ENCODE results near the gene WBP2. TPM values are rescaled to one million over a fixed set of nuclear protein-coding genes. Genes with fewer than 3 reads are reported as not detected.
"Not testable (repeated sequence)": the region's sequence is repeated elsewhere in the genome, so short reads cannot be mapped to it uniquely, and the experiment has no call there.

Gene WBP2
- total and polyA plus RNA-seq, 5 donors from 2014 or later = 77.7 to 118 (median 92.2) TPM

DNA sequence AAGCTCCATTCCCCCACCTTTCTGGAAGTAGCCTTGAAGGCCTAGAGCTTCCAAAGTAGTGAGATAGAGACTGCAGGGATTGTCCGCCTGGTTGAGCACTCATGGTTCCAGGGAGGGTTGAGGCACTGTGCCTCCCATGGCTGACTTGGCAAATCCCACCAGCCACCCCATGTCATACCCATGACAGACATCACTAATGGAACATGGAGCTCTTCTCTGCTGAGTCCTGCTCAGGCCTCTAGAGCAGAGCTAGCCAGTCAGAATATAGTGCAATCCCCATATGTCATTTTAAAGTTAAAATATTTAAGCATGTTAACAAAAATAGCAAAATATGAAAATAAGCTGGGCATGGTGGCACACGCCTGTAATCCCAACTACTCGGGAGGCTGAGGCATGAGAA lies 39.7 kb downstream of the WBP2 start:
- Mint-ChIP-seq H3K36me3 (peaks cover 7% of the 10 kb centered on the region), H3K27ac (no peak overlapping the region), H3K9me3 (no peaks in the 10 kb centered on the region), H3K4me3 (no peak overlapping the region), H3K27me3 (no peaks in the 10 kb centered on the region), H3K4me1 (no peaks in the 10 kb centered on the region)
- H3K27ac ChIP-seq (ENCODE audit: insufficient read depth, low read length, poor library complexity, severe bottlenecking) = no peak overlapping the region
- no peak for ATAC-seq (ENCODE audit: low read depth in 2 of 2)
- no peaks in the 10 kb centered on the region for H3K9me3 ChIP-seq (ENCODE audit: control insufficient read depth in 2 of 2, low read length in 2 of 2)
- no peaks in the 10 kb centered on the region for H3K4me1 ChIP-seq (ENCODE audit: control insufficient read depth, insufficient read depth, low read length, poor library complexity, severe bottlenecking)
- H3K4me3 ChIP-seq (ENCODE audit: low read depth, low read length) = no peak overlapping the region
- H3K27me3 ChIP-seq (ENCODE audit: control insufficient read depth, insufficient read depth, low read length) = no peaks in the 10 kb centered on the region
- no peak for DNase-seq
- peaks cover 71% of the 10 kb centered on the region for H3K36me3 ChIP-seq (ENCODE audit: control insufficient read depth, insufficient read depth, low read length)

- peaks cover 71% of the 10 kb centered on the region for H3K36me3 ChIP-seq (ENCODE audit: control insufficient read depth, insufficient read depth, low read length)
- Mint-ChIP-seq H3K4me1 (no peaks in the 10 kb centered on the region), H3K9me3 (no peaks in the 10 kb centered on the region), H3K36me3 (peaks cover 7% of the 10 kb centered on the region), H3K27ac (peak overlapping the region in 1 of 3 donors; percentile 95), H3K27me3 (no peaks in the 10 kb centered on the region), H3K4me3 (no peak overlapping the region)
- DNase-seq (no peak), ATAC-seq (ENCODE audit: low read depth in 2 of 2) (no peak)
- no peaks in the 10 kb centered on the region for H3K27me3 ChIP-seq (ENCODE audit: control insufficient read depth, insufficient read depth, low read length)
- H3K4me3 ChIP-seq (ENCODE audit: low read depth, low read length) = no peak overlapping the region
- H3K4me1 ChIP-seq (ENCODE audit: control insufficient read depth, insufficient read depth, low read length, poor library complexity, severe bottlenecking) = no peaks in the 10 kb centered on the region
- no peak overlapping the region for H3K27ac ChIP-seq (ENCODE audit: insufficient read depth, low read length, poor library complexity, severe bottlenecking)
- no peaks in the 10 kb centered on the region for H3K9me3 ChIP-seq (ENCODE audit: control insufficient read depth in 2 of 2, low read length in 2 of 2)
Measured at GRCh38 chr17:75814900-75815373, 40.2 kb downstream of the WBP2 start.

DNA sequence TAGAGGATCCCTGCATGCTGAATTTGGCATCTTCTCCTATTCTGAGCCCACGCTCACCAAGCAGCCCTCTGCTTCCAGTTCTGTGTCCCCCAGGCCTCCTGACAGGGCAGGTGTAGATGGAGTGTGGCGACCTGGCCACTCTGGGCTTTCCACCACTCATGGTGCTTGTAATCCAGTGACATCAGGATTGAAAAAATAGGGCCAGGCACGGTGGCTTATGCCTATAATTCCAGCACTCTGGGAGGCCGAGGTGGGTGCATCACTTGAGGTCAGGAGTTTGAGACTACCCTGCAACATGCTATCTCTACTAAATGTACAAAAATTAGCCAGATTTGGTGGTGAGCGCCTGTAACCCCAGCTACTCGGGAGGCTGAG lies 41.1 kb downstream of the WBP2 start:
- ATAC-seq (ENCODE audit: low read depth in 2 of 2) = no peak
- Histone ChIP-seq H3K27me3 (ENCODE audit: control insufficient read depth, insufficient read depth, low read length) (no peaks in the 10 kb centered on the region), H3K4me3 (ENCODE audit: low read depth, low read length) (no peak overlapping the region), H3K27ac (ENCODE audit: insufficient read depth, low read length, poor library complexity, severe bottlenecking) (no peak overlapping the region), H3K9me3 (ENCODE audit: control insufficient read depth in 2 of 2, low read length in 2 of 2) (no peaks in the 10 kb centered on the region), H3K36me3 (ENCODE audit: control insufficient read depth, insufficient read depth, low read length) (peaks cover 66% of the 10 kb centered on the region), H3K4me1 (ENCODE audit: control insufficient read depth, insufficient read depth, low read length, poor library complexity, severe bottlenecking) (no peaks in the 10 kb centered on the region)
- DNase-seq = no peak
- Mint-ChIP-seq H3K9me3 (no peaks in the 10 kb centered on the region), H3K27ac (no peak overlapping the region), H3K27me3 (no peaks in the 10 kb centered on the region), H3K4me1 (no peaks in the 10 kb centered on the region), H3K4me3 (no peak overlapping the region), H3K36me3 (peaks cover 2% of the 10 kb centered on the region)

DNA sequence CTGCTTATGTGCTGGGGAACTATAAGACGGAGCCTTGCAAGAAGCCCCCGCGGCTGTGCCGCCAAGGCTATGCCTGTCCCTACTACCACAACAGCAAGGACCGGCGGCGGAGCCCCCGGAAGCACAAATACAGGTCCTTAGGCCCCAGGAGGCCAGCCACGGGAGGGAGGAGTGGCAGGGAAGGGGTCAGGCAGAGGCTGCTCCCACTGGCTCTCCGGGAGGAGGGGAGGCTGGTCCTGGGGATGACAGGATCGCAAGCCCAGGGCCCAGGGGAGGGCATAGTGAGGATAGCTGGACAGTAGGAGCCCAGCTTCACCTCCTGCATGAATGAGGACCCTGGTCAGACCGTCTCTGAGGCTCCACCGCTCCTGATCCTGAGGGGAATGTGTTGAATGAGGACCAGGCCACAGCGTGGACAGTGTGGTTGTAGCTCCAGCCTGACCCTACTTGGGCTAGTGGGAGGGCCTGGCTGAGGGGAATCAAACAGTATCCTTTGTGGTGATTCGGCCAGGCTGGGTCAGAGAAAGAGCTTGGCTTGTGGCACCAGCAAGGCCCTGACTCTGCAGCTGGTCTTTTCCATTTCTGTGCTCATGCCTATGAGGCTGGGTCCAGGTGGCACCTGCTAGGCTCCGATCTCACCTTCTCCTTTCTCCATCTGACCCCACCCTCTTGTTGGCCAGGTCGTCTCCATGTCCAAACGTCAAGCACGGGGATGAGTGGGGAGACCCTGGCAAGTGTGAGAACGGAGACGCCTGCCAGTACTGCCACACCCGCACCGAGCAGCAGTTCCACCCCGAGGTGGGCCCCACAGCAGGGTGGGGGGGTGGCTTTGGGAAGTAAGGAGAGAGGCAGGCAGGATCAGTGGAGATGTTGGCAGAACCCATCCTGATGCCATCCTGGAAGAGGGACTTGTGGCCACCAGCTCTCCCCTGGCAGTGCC lies 41.8 kb downstream of the WBP2 start:
- Histone ChIP-seq H3K27me3 (ENCODE audit: control insufficient read depth, insufficient read depth, low read length) (no peaks in the 10 kb centered on the region), H3K4me1 (ENCODE audit: control insufficient read depth, insufficient read depth, low read length, poor library complexity, severe bottlenecking) (no peaks in the 10 kb centered on the region), H3K36me3 (ENCODE audit: control insufficient read depth, insufficient read depth, low read length) (peaks cover 60% of the 10 kb centered on the region), H3K4me3 (ENCODE audit: low read depth, low read length) (no peak overlapping the region), H3K27ac (ENCODE audit: insufficient read depth, low read length, poor library complexity, severe bottlenecking) (no peak overlapping the region), H3K9me3 (ENCODE audit: control insufficient read depth in 2 of 2, low read length in 2 of 2) (no peaks in the 10 kb centered on the region)
- no peaks in the 10 kb centered on the region for H3K27me3 Mint-ChIP-seq
- no peak overlapping the region for H3K4me3 Mint-ChIP-seq
- no peak for DNase-seq
- no peaks in the 10 kb centered on the region for H3K36me3 Mint-ChIP-seq
- peaks cover 0 to 4% (median 0%) of the 10 kb centered on the region in 4 donors for H3K4me1 Mint-ChIP-seq
- ATAC-seq (ENCODE audit: low read depth in 2 of 2) = no peak
- no peaks in the 10 kb centered on the region for H3K9me3 Mint-ChIP-seq
- H3K27ac Mint-ChIP-seq = no peak overlapping the region

- Mint-ChIP-seq H3K4me3 (no peak overlapping the region), H3K27me3 (no peaks in the 10 kb centered on the region), H3K4me1 (peaks cover 0 to 7% (median 0%) of the 10 kb centered on the region in 4 donors), H3K27ac (peak overlapping the region in 1 of 3 donors; percentile 43), H3K9me3 (no peaks in the 10 kb centered on the region), H3K36me3 (no peaks in the 10 kb centered on the region)
- no peak overlapping the region for H3K27ac ChIP-seq (ENCODE audit: insufficient read depth, low read length, poor library complexity, severe bottlenecking)
- H3K4me3 ChIP-seq (ENCODE audit: low read depth, low read length) = no peak overlapping the region
- H3K4me1 ChIP-seq (ENCODE audit: control insufficient read depth, insufficient read depth, low read length, poor library complexity, severe bottlenecking) = no peaks in the 10 kb centered on the region
- no peaks in the 10 kb centered on the region for H3K9me3 ChIP-seq (ENCODE audit: control insufficient read depth in 2 of 2, low read length in 2 of 2)
- H3K36me3 ChIP-seq (ENCODE audit: control insufficient read depth, insufficient read depth, low read length) = peaks cover 58% of the 10 kb centered on the region
- no peaks in the 10 kb centered on the region for H3K27me3 ChIP-seq (ENCODE audit: control insufficient read depth, insufficient read depth, low read length)
- ATAC-seq (ENCODE audit: low read depth in 2 of 2) (no peak), DNase-seq (no peak)
Measured at GRCh38 chr17:75812096-75813013, 42.8 kb downstream of the WBP2 start.

- H3K27ac Mint-ChIP-seq = no peak overlapping the region
- Histone ChIP-seq H3K9me3 (ENCODE audit: control insufficient read depth in 2 of 2, low read length in 2 of 2) (no peaks in the 10 kb centered on the region), H3K36me3 (ENCODE audit: control insufficient read depth, insufficient read depth, low read length) (peaks cover 50% of the 10 kb centered on the region), H3K4me3 (ENCODE audit: low read depth, low read length) (no peak overlapping the region), H3K4me1 (ENCODE audit: control insufficient read depth, insufficient read depth, low read length, poor library complexity, severe bottlenecking) (no peaks in the 10 kb centered on the region), H3K27me3 (ENCODE audit: control insufficient read depth, insufficient read depth, low read length) (no peaks in the 10 kb centered on the region), H3K27ac (ENCODE audit: insufficient read depth, low read length, poor library complexity, severe bottlenecking) (no peak overlapping the region)
- H3K4me1 Mint-ChIP-seq = peaks cover 0 to 7% (median 0%) of the 10 kb centered on the region in 4 donors
- H3K27me3 Mint-ChIP-seq = no peaks in the 10 kb centered on the region
- ATAC-seq (ENCODE audit: low read depth in 2 of 2) = no peak
- H3K9me3 Mint-ChIP-seq = no peaks in the 10 kb centered on the region
- no peak for DNase-seq
- H3K36me3 Mint-ChIP-seq = no peaks in the 10 kb centered on the region
- no peak overlapping the region for H3K4me3 Mint-ChIP-seq
Measured at GRCh38 chr17:75811174-75811573, 44.0 kb downstream of the WBP2 start.

- H3K27ac Mint-ChIP-seq; H3K27ac ChIP-seq (ENCODE audit: insufficient read depth, low read length, poor library complexity, severe bottlenecking); H3K4me3 ChIP-seq (ENCODE audit: low read depth, low read length): not testable (repeated sequence)
Measured at GRCh38 chr17:75810756-75811155, 44.4 kb downstream of the WBP2 start.

More at GRCh38 chr17:75810756-75811155, 44.4 kb downstream of the WBP2 start:
- H3K9me3 ChIP-seq (ENCODE audit: control insufficient read depth in 2 of 2, low read length in 2 of 2); H3K4me1 Mint-ChIP-seq; H3K36me3 Mint-ChIP-seq; DNase-seq; ATAC-seq (ENCODE audit: low read depth in 2 of 2); H3K27me3 Mint-ChIP-seq; H3K9me3 Mint-ChIP-seq; H3K27me3 ChIP-seq (ENCODE audit: control insufficient read depth, insufficient read depth, low read length); H3K4me1 ChIP-seq (ENCODE audit: control insufficient read depth, insufficient read depth, low read length, poor library complexity, severe bottlenecking); H3K4me3 Mint-ChIP-seq: not testable (repeated sequence)
- H3K36me3 ChIP-seq (ENCODE audit: control insufficient read depth, insufficient read depth, low read length) = peaks cover 47% of the 10 kb centered on the region

Data from CD4-positive, CD25-positive, alpha-beta regulatory T cell (primary cell).